Measurements from ENCODE around the gene OAS1. TPM values are rescaled to one million over a fixed set of nuclear protein-coding genes. Genes with fewer than 3 reads are reported as not detected.

Gene OAS1
- total RNA-seq, 4 donors from 2014 or later, result 32.1 to 115 (median 50.8) TPM

DNA sequence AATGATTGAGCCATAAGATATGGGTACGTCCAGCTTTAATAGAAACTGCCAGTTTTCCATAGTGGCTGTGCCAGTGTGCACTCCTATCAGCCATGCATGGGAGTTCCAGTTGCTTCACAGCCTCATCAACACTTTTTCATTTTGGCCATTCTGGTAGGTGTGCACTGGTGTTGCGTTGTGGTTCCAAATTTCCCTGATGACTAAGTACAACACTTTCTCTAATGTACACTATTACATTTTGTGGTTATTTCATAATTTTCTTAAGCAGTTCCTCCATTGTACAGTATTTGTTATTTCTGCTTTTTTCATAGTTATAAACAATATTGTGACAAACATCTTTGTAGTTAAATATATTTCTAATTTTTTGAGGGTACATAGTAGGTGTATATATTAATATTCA is 21.5 kb upstream of the OAS1 start:
- Histone ChIP-seq H3K4me1 (no peaks in the 10 kb centered on the region), H3K9me3 (peaks cover 0 to 3% (median 0%) of the 10 kb centered on the region in 3 donors), H3K27ac (no peak overlapping the region), H3K27me3 (peaks cover 0 to 47% (median 0%) of the 10 kb centered on the region in 4 donors), H3K36me3 (no peaks in the 10 kb centered on the region), H3K4me3 (no peak overlapping the region)
- 53 to 67% methylated on average over 2 of the region's 2 CpGs for WGBS, 2 donors
- TF ChIP-seq, protein P1, sequence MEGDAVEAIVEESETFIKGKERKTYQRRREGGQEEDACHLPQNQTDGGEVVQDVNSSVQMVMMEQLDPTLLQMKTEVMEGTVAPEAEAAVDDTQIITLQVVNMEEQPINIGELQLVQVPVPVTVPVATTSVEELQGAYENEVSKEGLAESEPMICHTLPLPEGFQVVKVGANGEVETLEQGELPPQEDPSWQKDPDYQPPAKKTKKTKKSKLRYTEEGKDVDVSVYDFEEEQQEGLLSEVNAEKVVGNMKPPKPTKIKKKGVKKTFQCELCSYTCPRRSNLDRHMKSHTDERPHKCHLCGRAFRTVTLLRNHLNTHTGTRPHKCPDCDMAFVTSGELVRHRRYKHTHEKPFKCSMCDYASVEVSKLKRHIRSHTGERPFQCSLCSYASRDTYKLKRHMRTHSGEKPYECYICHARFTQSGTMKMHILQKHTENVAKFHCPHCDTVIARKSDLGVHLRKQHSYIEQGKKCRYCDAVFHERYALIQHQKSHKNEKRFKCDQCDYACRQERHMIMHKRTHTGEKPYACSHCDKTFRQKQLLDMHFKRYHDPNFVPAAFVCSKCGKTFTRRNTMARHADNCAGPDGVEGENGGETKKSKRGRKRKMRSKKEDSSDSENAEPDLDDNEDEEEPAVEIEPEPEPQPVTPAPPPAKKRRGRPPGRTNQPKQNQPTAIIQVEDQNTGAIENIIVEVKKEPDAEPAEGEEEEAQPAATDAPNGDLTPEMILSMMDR (IDR thresholded peaks at IDR 0.05), result no peak
- TF ChIP-seq POLR2A (IDR thresholded peaks at IDR 0.05), result no peak
- intact Hi-C loops (cut with DNase I), result no loop called here
- DNase-seq, result no peak

DNA sequence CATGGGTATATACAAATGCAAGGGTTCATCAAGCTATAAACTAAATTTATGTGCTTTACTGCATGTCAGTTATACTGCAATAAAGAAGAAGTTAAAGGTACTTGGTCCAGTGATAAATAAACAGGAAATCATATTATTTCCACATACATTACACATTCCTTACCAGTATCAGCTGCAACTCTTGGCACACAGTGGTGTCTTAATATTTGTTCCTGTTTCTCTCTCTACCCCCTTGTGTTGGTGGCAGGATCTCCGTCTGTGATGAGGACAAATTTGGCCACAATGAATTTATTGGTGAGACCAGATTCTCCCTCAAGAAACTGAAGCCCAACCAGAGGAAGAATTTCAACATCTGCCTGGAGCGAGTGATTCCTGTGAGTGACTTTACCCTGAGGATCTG is 19.2 kb upstream of the OAS1 start:
- no peaks in the 10 kb centered on the region for H3K36me3 ChIP-seq
- intact Hi-C loops (cut with DNase I), result no loop called here
- TF ChIP-seq, protein P1 (IDR thresholded peaks at IDR 0.05), result no peak
- TF ChIP-seq POLR2A (IDR thresholded peaks at IDR 0.05), result no peak
- no peak overlapping the region for H3K4me3 ChIP-seq
- H3K27me3 ChIP-seq, result peaks cover 0 to 31% (median 0%) of the 10 kb centered on the region in 4 donors
- DNase-seq, result no peak
- H3K9me3 ChIP-seq, result peaks cover 0 to 3% (median 0%) of the 10 kb centered on the region in 3 donors
- H3K4me1 ChIP-seq, result no peaks in the 10 kb centered on the region
- no peak overlapping the region for H3K27ac ChIP-seq
- 8 to 39% methylated on average over 1 to 2 of the region's 2 CpGs for WGBS, 2 donors

DNA sequence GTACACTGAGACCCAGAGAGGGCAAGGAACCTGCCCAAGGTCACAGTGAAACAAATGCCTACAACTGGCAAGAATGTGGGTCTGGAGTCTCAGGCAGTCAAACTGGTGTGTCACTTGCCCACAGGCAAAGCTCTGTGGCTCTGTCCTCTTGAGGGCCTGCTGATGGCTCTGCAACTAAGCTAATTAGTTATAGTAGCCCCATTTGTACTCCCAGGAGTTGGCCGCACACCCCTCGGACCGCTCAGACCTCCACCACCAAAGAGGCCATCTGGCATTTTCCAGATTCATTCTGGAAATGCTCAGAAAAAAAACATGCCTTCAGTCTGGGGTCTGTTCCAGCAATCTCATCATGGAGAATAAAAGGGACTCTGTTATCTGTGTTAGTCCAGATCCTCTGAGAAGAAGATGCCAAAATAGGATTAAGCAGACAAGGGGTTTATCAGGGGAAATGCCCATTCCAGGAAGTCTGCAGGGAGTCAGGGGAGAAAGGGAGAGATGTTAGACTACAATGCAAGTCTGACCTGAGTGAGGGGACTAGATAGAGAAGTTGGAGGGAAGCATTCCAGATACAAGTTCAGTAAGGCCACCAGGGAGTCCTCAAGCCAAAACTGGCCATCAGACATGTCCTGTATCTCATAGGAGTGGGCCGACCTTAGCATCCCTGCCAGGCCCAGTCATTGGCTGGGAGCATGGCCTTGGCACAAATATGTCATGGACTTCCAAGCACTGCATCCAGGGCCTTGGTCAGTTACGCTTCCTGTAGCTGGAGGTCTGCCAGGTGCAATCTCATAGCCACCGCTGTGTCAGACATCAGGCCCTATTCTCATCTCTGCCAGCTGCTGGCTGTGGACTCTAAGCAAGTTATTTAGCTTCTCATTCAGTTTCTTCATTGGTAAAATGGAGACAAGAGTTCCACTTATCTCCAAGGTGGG is 15.4 kb upstream of the OAS1 start:
- H3K36me3 ChIP-seq, result no peaks in the 10 kb centered on the region
- no peaks in the 10 kb centered on the region for H3K4me1 ChIP-seq
- no peaks in the 10 kb centered on the region for H3K9me3 ChIP-seq
- intact Hi-C loops (cut with DNase I), result no loop called here
- no peak overlapping the region for H3K4me3 ChIP-seq
- WGBS, 2 donors, result 88 to 93% methylated on average over 4 to 6 of the region's 6 CpGs
- H3K27me3 ChIP-seq, result peaks cover 0 to 12% (median 0%) of the 10 kb centered on the region in 4 donors
- no peak for DNase-seq
- no peak overlapping the region for H3K27ac ChIP-seq
- TF ChIP-seq POLR2A (IDR thresholded peaks at IDR 0.05), result no peak
- TF ChIP-seq, protein P1 (IDR thresholded peaks at IDR 0.05), result no peak

DNA sequence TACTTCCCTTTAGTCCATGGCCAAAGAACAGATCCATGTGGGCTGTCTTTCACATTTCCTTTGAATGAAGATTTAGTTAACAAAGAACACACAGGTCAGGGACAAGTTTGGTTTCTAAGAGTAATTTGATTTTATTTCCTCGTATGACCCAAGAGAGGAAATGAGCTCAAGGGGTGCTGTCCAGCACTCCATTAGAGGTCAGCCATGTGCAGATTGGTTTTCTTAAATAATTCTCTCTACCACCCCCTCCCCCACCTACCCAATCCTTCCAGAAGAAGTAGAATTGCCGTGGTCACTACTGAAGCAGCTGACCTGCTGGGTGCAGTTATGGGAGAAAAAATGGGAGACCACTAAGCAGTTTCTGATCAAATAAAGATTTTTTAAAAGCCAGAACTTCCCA is 13.9 kb upstream of the OAS1 start:
- Histone ChIP-seq H3K4me3 (no peak overlapping the region), H3K27ac (no peak overlapping the region), H3K36me3 (no peaks in the 10 kb centered on the region), H3K9me3 (no peaks in the 10 kb centered on the region), H3K4me1 (no peaks in the 10 kb centered on the region), H3K27me3 (peaks cover 0 to 24% (median 0%) of the 10 kb centered on the region in 4 donors)
- 9 to 30% methylated on average over 1 to 2 of the region's 2 CpGs for WGBS, 2 donors
- intact Hi-C loops (cut with DNase I), result no loop called here
- no peak for TF ChIP-seq POLR2A (IDR thresholded peaks at IDR 0.05)
- TF ChIP-seq, protein P1 (IDR thresholded peaks at IDR 0.05), result no peak
- DNase-seq, result no peak

DNA sequence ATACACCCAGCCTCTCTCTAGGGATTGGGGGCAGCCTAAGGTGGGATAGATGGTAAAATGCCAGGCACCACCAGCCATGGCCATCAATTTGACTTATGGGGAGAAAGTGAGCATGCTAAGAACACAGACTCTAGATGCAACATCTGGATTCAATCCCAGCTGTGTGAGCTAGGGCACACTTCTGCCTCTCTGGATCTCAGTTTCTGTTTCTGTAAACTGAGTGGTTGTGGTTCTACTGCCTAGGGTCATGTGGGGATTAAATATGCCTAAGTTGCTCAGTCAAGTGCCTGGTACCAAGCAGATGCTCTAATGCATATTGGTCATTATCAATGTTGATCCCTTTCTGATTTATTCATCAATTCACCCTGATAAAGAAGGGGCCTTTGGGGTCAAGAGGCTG is 12.6 kb upstream of the OAS1 start:
- no peaks in the 10 kb centered on the region for H3K9me3 ChIP-seq
- intact Hi-C loops (cut with DNase I), result no loop called here
- no peaks in the 10 kb centered on the region for H3K36me3 ChIP-seq
- DNase-seq, result no peak
- H3K27me3 ChIP-seq, result peaks cover 0 to 37% (median 0%) of the 10 kb centered on the region in 4 donors
- H3K27ac ChIP-seq, result no peak overlapping the region
- H3K4me3 ChIP-seq, result no peak overlapping the region
- TF ChIP-seq POLR2A (IDR thresholded peaks at IDR 0.05), result no peak
- TF ChIP-seq, protein P1 (IDR thresholded peaks at IDR 0.05), result no peak
- H3K4me1 ChIP-seq, result no peaks in the 10 kb centered on the region

All from esophagus squamous epithelium (tissue), 5 donors.